Left hindlimb (tissue), 1 donor: ENCODE results near the gene TNXB.
A peak's percentile ranks its signal among the peaks of the same experiment; 100 is the strongest.
"Not testable (repeated sequence)": the region's sequence is repeated elsewhere in the genome, so short reads cannot be mapped to it uniquely, and the experiment has no call there.

ENCODE experiments used
- DNase-seq: peaks from one replicate; pipeline ENCODE4 v3.0.0-alpha.2; 2018

TNXB gene

GRCh38 chr6:32085759-32086459, 23.2 kb downstream of the TNXB start:
- DNase-seq = peak; percentile 25

- peak; percentile 23 for DNase-seq
Measured at GRCh38 chr6:32084780-32085179, 24.4 kb downstream of the TNXB start.

GRCh38 chr6:32083812-32084768, 25.0 kb downstream of the TNXB start:
- DNase-seq = peak; percentile 25

- DNase-seq = no peak
Measured at GRCh38 chr6:32082935-32083334, 26.2 kb downstream of the TNXB start.

- peak; percentile 72 for DNase-seq
Measured at GRCh38 chr6:32082478-32082877, 26.7 kb downstream of the TNXB start.

DNA sequence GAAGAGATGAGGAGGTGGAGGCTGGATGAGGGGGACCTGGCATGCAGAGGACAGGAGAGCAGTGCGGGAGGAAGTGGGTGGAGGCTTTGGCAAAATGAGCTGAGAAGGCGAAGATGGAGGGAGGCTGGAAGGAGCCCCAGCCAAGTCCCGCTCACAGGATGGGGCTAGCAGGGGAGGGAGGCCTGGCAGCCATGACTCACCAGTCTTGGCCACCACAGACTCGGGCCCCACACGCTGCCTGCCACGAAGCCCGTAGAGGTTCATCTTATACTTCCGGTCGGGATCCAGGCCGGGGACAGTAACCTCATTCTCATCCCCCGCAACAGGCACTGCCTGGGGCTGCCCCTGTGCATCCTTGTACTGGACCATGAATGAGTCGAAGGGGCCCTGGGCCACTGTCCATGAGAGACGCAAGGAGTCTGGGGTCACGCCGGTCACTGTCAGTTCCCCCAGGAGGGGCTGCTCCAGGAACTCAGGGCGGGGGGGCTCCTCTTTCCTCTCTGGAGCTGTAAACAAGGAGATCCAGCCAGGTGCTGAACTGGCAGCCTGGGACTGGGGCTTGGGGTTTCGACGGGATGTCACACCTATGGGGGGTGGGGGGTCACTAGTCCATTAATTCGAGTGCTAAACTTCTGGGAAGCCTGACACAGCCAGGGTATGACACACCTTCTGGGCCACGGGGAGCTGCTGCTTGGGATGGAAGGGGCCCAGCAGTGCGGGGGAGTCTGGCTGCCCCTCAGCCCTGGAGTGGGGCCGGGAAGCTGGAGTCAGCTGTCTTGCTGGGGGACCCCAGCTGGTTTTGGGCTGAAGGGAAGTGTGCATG, 27.8 kb downstream of the TNXB start:
- DNase-seq = peak; percentile 87

- peak; percentile 30 for DNase-seq
Measured at GRCh38 chr6:32079566-32080290, 29.4 kb downstream of the TNXB start.

GRCh38 chr6:32076321-32076809, 32.8 kb downstream of the TNXB start:
- peak; percentile 74 for DNase-seq

- DNase-seq = peak; percentile 28
Measured at GRCh38 chr6:32075781-32076180, 33.4 kb downstream of the TNXB start.

DNA sequence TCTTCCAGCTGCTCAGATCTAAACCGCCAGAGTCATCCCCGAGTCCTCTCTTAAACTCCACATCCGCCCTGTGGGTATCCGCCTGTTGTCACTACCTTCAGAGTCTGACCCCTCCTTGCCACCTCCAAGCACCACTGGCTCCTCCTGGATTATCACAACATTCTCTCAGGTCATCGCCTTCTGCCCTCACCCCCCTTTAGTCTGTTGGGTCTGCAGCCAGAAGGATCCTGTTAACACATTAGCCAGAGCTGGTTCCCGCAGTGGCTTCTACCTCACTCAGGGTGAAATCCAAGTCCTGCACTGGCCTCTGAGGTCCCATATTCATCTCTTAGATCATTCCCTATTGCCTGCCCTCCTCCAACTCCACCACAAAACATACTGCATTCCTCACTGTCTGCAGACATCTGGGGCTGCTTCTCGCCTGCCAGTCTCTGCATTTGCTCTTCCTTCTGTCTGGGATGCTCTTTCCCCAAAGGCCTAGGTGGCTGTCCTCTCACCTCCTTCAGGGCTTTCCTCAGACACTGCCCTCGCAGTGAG, 34.1 kb downstream of the TNXB start:
- DNase-seq = peak; percentile 37

GRCh38 chr6:32073613-32074012, 35.5 kb downstream of the TNXB start:
- no peak for DNase-seq

DNA sequence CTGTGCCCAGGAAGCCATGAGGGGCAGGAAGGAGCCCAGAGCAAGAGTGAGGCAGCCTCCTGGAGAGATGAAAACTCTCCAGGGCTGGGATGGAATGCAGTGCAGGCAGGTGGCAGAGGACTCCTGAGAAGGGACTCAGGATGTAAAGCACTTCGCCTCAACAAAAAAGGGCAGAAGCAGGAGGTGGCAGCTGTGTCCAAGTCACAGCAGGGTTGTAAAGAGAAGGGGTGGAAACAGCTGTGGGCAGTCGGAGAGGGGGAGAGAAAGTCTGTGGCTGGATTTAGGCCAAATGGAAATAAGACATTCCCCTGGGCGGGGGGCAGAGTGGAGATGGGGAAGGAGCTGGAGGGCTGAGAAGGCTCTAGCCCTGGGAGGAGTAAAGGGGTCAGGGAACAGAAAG, 36.0 kb downstream of the TNXB start:
- peak; percentile 59 for DNase-seq

- peak; percentile 84 for DNase-seq
Measured at GRCh38 chr6:32070814-32071543, 38.2 kb downstream of the TNXB start.

GRCh38 chr6:32069878-32070515, 39.1 kb downstream of the TNXB start:
- DNase-seq = peak; percentile 7

DNA sequence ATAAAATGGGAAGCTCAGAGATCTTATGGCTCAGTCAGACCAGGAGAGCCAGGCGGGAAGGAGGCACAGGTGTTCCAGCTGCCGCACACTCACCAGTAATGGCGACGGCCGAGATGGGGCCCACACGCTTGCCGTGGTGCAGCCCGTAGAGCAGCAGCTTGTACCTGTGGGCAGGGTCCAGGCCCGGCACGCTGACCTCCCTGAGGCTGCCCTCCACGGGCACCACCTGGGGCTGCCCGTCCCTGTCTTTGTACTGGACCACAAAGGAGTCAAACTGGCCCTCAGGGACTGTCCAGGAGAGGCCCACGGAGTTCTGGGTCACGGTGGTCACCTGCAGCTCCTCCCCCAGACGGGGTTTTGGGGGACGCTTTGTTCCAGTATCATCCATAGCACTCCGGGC, 39.7 kb downstream of the TNXB start:
- peak; percentile 6 for DNase-seq

DNA sequence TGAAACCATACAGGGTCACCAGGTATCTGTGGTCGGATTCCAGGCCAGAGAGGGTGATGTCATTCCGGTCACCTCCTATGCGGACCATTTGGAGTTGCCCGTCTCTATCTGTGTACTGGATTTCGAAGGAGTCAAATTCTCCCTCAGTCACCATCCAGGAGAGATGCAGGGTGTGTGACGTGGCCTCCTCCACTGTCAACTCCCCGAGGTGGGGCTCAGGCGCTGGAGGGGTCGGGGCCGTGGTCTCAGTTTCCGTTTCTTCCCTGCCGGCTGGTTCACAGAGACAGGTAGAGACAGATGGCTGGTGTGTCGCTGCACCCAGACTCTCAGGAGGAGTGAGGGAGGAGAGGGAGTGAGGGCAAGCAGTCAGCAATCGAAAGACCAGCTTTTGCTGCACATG, 40.3 kb downstream of the TNXB start:
- DNase-seq = no peak

DNA sequence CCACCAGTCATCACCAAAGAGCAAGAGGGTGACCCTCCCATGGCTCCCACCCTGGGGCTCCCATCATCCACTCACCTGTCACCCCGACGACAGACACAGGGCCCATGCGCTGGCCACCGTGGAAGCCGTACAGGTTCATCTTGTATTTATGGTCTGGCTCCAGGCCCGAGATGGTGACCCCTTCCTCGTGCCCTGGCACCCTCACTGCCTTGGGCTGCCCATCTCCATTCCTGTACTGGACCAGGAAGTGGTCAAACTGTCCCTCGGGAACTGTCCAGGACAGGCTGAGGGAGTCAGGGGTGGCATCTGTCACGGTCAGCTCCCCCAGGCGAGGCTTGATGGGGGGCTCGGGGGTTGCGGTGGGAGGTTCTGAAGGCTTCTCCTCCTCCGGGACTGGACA, 40.8 kb downstream of the TNXB start:
- not testable (repeated sequence) for DNase-seq

DNA sequence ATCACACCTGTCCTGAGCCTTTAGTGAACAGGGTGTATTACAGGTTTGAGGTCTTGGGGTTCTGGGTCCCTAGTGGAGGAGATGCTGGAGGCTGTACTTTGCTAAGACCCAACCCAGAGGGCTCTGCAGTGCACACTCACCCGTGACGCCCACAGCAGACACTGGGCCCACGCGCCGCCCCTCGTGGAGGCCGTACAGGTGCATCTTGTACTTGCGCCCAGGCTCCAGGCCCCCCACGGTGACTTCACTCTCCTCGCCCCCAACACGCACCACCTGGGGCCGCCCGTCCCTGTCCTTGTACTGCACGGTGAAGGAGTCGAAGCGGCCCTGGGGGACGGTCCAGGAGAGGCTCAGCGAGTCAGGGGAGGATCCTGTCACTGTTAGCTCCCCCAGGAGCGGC, 41.6 kb downstream of the TNXB start:
- not testable (repeated sequence) for DNase-seq

GRCh38 chr6:32064706-32065105, 44.4 kb downstream of the TNXB start:
- no peak for DNase-seq

GRCh38 chr6:32060966-32061655, 48.0 kb downstream of the TNXB start:
- DNase-seq = no peak
